ENCODE data around the gene PARN.

DNA sequence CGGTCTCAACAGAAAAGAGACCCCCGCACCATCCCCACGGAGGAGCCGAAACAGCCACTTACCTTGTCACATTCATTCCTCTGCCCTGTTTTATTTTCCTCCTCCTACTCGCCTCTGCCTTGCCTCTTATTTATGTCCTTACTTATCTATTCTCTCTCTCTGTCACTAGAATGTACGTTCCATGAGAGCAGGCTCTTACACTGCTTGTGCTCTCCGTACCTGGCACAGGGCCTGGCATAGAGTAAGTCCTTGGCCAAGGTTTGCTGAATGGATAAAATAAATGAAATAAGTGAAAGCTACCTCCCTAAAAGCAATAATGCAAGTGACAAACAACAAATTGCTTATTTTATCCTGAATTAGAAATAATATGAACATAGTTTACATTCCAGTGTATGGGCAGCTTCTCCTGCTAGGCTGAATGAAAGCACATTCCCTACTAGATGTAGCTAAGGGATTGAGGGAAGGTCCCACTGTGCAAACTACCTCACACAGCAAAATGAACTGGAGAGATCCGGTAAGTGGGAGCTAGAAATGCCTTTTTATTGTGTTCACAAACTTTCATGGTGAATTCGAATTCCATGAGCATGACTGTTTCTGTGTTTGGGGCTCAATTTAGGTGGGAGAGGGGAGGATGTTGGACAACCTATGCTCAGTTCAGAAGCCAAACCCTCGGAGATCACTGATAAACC lies 173.1 kb downstream of the PARN start:
- TF ChIP-seq, protein P1, sequence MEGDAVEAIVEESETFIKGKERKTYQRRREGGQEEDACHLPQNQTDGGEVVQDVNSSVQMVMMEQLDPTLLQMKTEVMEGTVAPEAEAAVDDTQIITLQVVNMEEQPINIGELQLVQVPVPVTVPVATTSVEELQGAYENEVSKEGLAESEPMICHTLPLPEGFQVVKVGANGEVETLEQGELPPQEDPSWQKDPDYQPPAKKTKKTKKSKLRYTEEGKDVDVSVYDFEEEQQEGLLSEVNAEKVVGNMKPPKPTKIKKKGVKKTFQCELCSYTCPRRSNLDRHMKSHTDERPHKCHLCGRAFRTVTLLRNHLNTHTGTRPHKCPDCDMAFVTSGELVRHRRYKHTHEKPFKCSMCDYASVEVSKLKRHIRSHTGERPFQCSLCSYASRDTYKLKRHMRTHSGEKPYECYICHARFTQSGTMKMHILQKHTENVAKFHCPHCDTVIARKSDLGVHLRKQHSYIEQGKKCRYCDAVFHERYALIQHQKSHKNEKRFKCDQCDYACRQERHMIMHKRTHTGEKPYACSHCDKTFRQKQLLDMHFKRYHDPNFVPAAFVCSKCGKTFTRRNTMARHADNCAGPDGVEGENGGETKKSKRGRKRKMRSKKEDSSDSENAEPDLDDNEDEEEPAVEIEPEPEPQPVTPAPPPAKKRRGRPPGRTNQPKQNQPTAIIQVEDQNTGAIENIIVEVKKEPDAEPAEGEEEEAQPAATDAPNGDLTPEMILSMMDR (IDR thresholded peaks at IDR 0.05): no peak
- no peak for TF ChIP-seq POLR2AphosphoS5 (IDR thresholded peaks at IDR 0.05)

Measured in stomach (tissue), 4 donors.